NK-92 (cell line): Measurements from ENCODE around the gene LEF1.

Source experiments
- DNase-seq: peaks from one replicate; lab custom pipeline; 2025; ENCODE audit not compliant: unreplicated experiment; lab: John Stamatoyannopoulos, UW

LEF1 gene

GRCh38 chr4:108114503-108114902, 54.2 kb downstream of the LEF1 start:
- no peak for DNase-seq

GRCh38 chr4:108113229-108113628, 55.5 kb downstream of the LEF1 start:
- no peak for DNase-seq

GRCh38 chr4:108111781-108112180, 57.0 kb downstream of the LEF1 start:
- DNase-seq = no peak

GRCh38 chr4:108110450-108110849, 58.3 kb downstream of the LEF1 start:
- DNase-seq = no peak

GRCh38 chr4:108109997-108110416, 58.7 kb downstream of the LEF1 start:
- no peak for DNase-seq

- DNase-seq = no peak
Observed at GRCh38 chr4:108109111-108109510, 59.6 kb downstream of the LEF1 start.

- DNase-seq = no peak
Observed at GRCh38 chr4:108107729-108108382, 60.9 kb downstream of the LEF1 start.

GRCh38 chr4:108107101-108107500, 61.6 kb downstream of the LEF1 start:
- no peak for DNase-seq

GRCh38 chr4:108106186-108106585, 62.5 kb downstream of the LEF1 start:
- no peak for DNase-seq

GRCh38 chr4:108103099-108103862, 65.5 kb downstream of the LEF1 start:
- DNase-seq = no peak

GRCh38 chr4:108100827-108101226, 67.9 kb downstream of the LEF1 start:
- no peak for DNase-seq

- DNase-seq = no peak
Observed at GRCh38 chr4:108099838-108100237, 68.9 kb downstream of the LEF1 start.

- no peak for DNase-seq
Observed at GRCh38 chr4:108097990-108098553, 70.7 kb downstream of the LEF1 start.

GRCh38 chr4:108094923-108095482, 73.7 kb downstream of the LEF1 start:
- no peak for DNase-seq

GRCh38 chr4:108094131-108094530, 74.6 kb downstream of the LEF1 start:
- no peak for DNase-seq

GRCh38 chr4:108092288-108092687, 76.4 kb downstream of the LEF1 start:
- DNase-seq = no peak

GRCh38 chr4:108087293-108087967, 81.3 kb downstream of the LEF1 start:
- no peak for DNase-seq

GRCh38 chr4:108081256-108081655, 87.5 kb downstream of the LEF1 start:
- DNase-seq = no peak

- no peak for DNase-seq
Observed at GRCh38 chr4:108080747-108081146, 88.0 kb downstream of the LEF1 start.

GRCh38 chr4:108078024-108078733, 90.6 kb downstream of the LEF1 start:
- no peak for DNase-seq

- no peak for DNase-seq
Observed at GRCh38 chr4:108072300-108072699, 96.4 kb downstream of the LEF1 start.
